Stimulated activated CD4-positive, alpha-beta T cell treated with anti-CD3 and anti-CD28 coated beads, Interleukin-12 subunit alpha, Interleukin-12 subunit beta, amount 100 ng/mL, for 4 hours (primary cell): Measurements from ENCODE around the gene TTLL9.

Experiments used
- DNase-seq: peaks from one replicate; pipeline ENCODE4 v3.0.0-alpha.2; 2020

Gene TTLL9

GRCh38 chr20:31837896-31838397 lies 32.5 kb upstream of the TTLL9 start:
- DNase-seq = no peak

- no peak for DNase-seq
Observed at GRCh38 chr20:31838646-31839292, 31.7 kb upstream of the TTLL9 start.

- no peak for DNase-seq
Observed at GRCh38 chr20:31839782-31840487, 30.5 kb upstream of the TTLL9 start.

GRCh38 chr20:31840906-31841816 lies 29.3 kb upstream of the TTLL9 start:
- no peak for DNase-seq

- DNase-seq = no peak
Observed at GRCh38 chr20:31841928-31842327, 28.5 kb upstream of the TTLL9 start.

GRCh38 chr20:31842471-31843157 lies 27.8 kb upstream of the TTLL9 start:
- no peak for DNase-seq

GRCh38 chr20:31843288-31843687 lies 27.1 kb upstream of the TTLL9 start:
- no peak for DNase-seq

GRCh38 chr20:31843881-31844280 lies 26.6 kb upstream of the TTLL9 start:
- DNase-seq = no peak

GRCh38 chr20:31844737-31845299 lies 25.6 kb upstream of the TTLL9 start:
- DNase-seq = no peak

GRCh38 chr20:31845300-31845863 lies 25.1 kb upstream of the TTLL9 start, which contains the start of gene FOXS1:
Gene FOXS1 (minus strand): TSS chr20:31845604. CDS start chr20:31845542, 62 bp downstream.
- no peak for DNase-seq

- no peak for DNase-seq
Observed at GRCh38 chr20:31846793-31847138, 23.7 kb upstream of the TTLL9 start.

- DNase-seq = no peak
Observed at GRCh38 chr20:31848088-31848999, 22.1 kb upstream of the TTLL9 start.

GRCh38 chr20:31849306-31849930 lies 21.0 kb upstream of the TTLL9 start:
- no peak for DNase-seq

GRCh38 chr20:31851240-31851955 lies 19.0 kb upstream of the TTLL9 start:
- no peak for DNase-seq

GRCh38 chr20:31853481-31853880 lies 17.0 kb upstream of the TTLL9 start:
- no peak for DNase-seq

GRCh38 chr20:31856516-31856915 lies 13.9 kb upstream of the TTLL9 start:
- no peak for DNase-seq

GRCh38 chr20:31857861-31858759 lies 12.3 kb upstream of the TTLL9 start:
- DNase-seq = no peak

- no peak for DNase-seq
Observed at GRCh38 chr20:31858760-31859083, 11.7 kb upstream of the TTLL9 start.
